ENCODE measurements around the gene UCP2. TPM values are rescaled to one million over a fixed set of nuclear protein-coding genes. Genes with fewer than 3 reads are reported as not detected.

Gene UCP2
- total RNA-seq, 1 donor from 2014 or later, result 458 TPM

DNA sequence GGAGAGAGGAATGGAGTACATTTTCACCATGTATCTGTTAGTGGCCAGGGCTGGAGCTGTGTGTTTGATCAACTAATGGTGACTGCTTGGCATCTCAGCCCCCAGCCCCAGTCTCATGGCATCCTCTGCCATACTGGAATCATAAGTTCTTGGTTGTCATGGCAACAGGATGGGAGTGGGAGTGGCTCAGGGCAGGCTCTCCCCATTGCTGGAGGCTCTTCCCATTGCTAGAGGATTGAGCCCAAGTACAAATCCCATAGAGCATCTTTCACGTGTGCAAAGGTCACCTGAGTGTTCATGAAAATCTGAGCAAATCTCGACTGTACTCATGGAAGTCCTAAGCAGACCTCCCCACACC lies 16.9 kb downstream of the UCP2 start:
- Mint-ChIP-seq H3K4me1 (peaks cover 43% of the 10 kb centered on the region), H3K36me3 (ENCODE audit: low read depth) (no peaks in the 10 kb centered on the region), H3K4me3 (no peak overlapping the region), H3K9me3 (no peaks in the 10 kb centered on the region), H3K27ac (no peak overlapping the region), H3K27me3 (no peaks in the 10 kb centered on the region)
- ChIA-PET POLR2A (interaction anchor here (10.5 kb wide), 1 partner anchor 16 kb away, joined by 234 read pairs; the partner anchor contains the start of gene UCP2), CTCF (interaction anchor here (1.0 to 2.1 kb wide), 2 partner anchors 31 to 47 kb away, joined by 3 to 7 read pairs; no protein-coding TSS in a partner anchor)
- no peak for DNase-seq
- TF ChIP-seq, protein P1, sequence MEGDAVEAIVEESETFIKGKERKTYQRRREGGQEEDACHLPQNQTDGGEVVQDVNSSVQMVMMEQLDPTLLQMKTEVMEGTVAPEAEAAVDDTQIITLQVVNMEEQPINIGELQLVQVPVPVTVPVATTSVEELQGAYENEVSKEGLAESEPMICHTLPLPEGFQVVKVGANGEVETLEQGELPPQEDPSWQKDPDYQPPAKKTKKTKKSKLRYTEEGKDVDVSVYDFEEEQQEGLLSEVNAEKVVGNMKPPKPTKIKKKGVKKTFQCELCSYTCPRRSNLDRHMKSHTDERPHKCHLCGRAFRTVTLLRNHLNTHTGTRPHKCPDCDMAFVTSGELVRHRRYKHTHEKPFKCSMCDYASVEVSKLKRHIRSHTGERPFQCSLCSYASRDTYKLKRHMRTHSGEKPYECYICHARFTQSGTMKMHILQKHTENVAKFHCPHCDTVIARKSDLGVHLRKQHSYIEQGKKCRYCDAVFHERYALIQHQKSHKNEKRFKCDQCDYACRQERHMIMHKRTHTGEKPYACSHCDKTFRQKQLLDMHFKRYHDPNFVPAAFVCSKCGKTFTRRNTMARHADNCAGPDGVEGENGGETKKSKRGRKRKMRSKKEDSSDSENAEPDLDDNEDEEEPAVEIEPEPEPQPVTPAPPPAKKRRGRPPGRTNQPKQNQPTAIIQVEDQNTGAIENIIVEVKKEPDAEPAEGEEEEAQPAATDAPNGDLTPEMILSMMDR (IDR thresholded peaks at IDR 0.05), result no peak
- intact Hi-C loops (cut with micrococcal nuclease), result no loop called here
- no peak for ATAC-seq (ENCODE audit: low read depth)

DNA sequence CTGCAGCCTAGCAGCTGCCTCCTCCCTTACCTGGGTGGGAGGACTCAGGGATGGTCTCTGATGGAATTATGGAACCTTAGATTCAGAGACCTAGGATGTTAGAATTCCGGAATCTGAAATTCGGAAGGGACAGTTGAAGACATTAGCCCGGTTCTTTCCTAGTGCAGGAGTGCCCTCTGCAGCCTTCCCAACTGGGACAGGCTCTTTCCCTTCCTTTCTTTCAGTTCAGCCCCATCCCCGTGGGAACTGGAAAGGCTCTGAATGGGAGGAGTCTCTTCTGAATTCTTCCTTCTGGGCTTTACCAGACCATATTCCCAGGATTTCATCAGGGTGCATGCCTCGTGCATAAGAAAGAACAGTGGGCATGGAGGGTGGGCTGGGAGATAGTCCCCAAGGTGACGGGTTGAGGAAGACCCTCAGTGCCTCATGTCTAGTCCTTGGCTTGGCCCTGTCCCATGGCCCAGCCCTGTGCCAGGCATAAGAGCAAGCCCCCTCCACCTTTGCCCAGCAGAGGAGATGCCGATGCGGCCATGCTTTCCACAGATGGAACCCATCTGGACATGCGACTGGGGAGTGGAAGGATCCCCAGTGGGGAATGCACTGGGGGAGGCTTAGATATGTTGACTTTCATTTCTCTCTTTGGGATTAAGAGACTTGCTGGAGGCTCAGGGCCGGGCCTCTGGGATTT lies 17.4 kb downstream of the UCP2 start:
- Mint-ChIP-seq H3K36me3 (ENCODE audit: low read depth) (no peaks in the 10 kb centered on the region), H3K4me1 (peaks cover 37% of the 10 kb centered on the region), H3K27ac (no peak overlapping the region), H3K9me3 (no peaks in the 10 kb centered on the region), H3K4me3 (no peak overlapping the region), H3K27me3 (no peaks in the 10 kb centered on the region)
- ATAC-seq (ENCODE audit: low read depth), result no peak
- ChIA-PET POLR2A (interaction anchor here (10.5 kb wide), 1 partner anchor 16 kb away, joined by 234 read pairs; the partner anchor contains the start of gene UCP2), CTCF (interaction anchor here (1.0 to 2.1 kb wide), 6 partner anchors 15 to 484 kb away, joined by 3 to 16 read pairs (median 6); no protein-coding TSS in a partner anchor)
- DNase-seq, result no peak
- TF ChIP-seq, protein P1 (IDR thresholded peaks at IDR 0.05), result no peak
- intact Hi-C loops (cut with micrococcal nuclease), result no loop called here

DNA sequence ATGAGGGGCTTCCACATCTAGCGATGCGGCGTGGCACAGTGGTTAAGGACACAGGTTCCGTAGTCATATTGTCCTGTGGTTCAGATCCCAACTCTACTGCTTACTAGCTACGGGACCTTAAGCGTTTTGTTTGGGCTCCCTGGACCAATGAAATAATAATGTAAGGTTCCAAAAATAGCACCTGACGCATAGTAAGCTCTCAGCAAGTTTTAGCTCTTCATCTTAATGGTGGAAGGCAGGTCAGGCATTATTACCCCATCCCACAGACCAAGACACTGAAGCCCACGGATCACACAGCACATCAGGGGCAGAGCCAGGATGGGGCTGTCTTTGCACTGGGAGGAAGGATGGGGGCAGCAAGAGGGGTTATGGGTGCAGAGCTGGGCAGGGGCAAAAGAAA lies 18.8 kb downstream of the UCP2 start:
- intact Hi-C loops (cut with micrococcal nuclease), result loop anchor here (1.0 kb wide), 7 partner anchors 10 to 291 kb away; partner anchors contain the start of genes C2CD3 and PPME1
- no peak for DNase-seq
- Mint-ChIP-seq H3K27ac (no peak overlapping the region), H3K36me3 (ENCODE audit: low read depth) (no peaks in the 10 kb centered on the region), H3K4me1 (peaks cover 24% of the 10 kb centered on the region), H3K9me3 (no peaks in the 10 kb centered on the region), H3K27me3 (no peaks in the 10 kb centered on the region), H3K4me3 (no peak overlapping the region)
- ATAC-seq (ENCODE audit: low read depth), result no peak
- ChIA-PET CTCF (interaction anchor here (0.6 to 2.1 kb wide), 13 partner anchors 9 to 486 kb away, joined by 3 to 16 read pairs (median 4); partner anchors contain the start of genes C2CD3 and PPME1), POLR2A (interaction anchor here (0.6 to 10.5 kb wide), 6 partner anchors 10 to 207 kb away, joined by 3 to 234 read pairs (median 6); partner anchors contain the start of genes C2CD3, PPME1 and UCP2)
- TF ChIP-seq, protein P1 (IDR thresholded peaks at IDR 0.05), result no peak

DNA sequence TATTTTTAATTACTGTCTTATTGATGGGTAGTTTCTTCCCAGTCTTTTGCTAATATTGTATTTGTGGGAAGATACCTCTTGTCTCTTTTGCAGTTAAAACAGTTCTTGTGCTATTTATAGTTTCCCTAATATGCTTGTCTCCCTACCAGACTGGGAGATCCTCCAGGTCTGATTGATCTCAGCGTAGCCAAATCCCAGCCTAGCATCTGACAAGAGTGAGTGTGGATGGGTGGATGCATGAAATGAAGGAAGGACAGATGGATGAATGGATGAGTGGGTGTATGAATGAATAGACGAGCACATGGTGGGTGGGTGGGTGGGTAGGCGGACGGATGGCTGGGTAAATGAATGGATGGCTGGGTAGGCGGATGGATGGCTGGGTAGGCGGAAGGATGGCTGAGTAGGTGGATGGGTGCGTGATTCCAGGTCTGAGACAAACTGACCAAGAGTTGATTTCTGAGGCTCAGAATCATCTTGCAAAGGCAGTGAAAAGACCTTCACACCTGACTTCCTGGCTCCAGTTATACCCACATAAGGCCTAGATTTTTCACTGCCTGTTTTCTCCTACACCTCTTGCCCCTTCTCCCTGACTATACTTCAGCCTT lies 20.4 kb downstream of the UCP2 start:
- ChIA-PET CTCF (interaction anchor here (0.9 kb wide), 1 partner anchor 35 kb away, joined by 3 read pairs; no protein-coding TSS in a partner anchor), POLR2A (no interaction called here)
- Mint-ChIP-seq H3K27me3 (peaks cover 12% of the 10 kb centered on the region), H3K36me3 (ENCODE audit: low read depth) (no peaks in the 10 kb centered on the region), H3K4me3 (no peak overlapping the region), H3K27ac (no peak overlapping the region), H3K9me3 (no peaks in the 10 kb centered on the region), H3K4me1 (peaks cover 15% of the 10 kb centered on the region)
- ATAC-seq (ENCODE audit: low read depth) (no peak), DNase-seq (no peak)
- intact Hi-C loops (cut with micrococcal nuclease), result no loop called here
- TF ChIP-seq, protein P1 (IDR thresholded peaks at IDR 0.05), result no peak

DNA sequence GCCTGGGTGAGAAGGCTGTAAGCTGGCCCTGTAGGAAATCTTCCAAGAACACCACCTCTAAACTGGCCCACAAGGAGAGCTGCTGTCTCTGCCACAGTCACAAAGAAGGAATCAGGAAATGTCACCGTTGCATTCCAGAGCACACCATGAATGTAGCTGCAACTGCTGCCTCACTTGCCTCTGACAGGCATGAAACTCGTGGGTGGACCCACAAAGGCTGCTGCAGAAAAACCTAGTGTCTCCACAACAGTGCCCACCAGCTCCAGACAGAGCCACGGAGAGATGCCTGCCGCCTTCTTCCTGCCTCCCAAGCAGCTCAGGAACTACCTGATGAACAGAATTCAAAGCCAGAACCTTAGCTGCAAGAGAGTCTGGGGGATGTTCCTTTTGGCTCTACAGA lies 21.3 kb downstream of the UCP2 start:
- POLR2A ChIA-PET, result interaction anchor here (1.1 kb wide), 1 partner anchor 21 kb away, joined by 3 read pairs; the partner anchor contains the start of gene UCP2
- ATAC-seq (ENCODE audit: low read depth), result no peak
- H3K27me3 Mint-ChIP-seq, result peaks cover 16% of the 10 kb centered on the region
- H3K4me1 Mint-ChIP-seq, result peaks cover 15% of the 10 kb centered on the region
- no peaks in the 10 kb centered on the region for H3K36me3 Mint-ChIP-seq (ENCODE audit: low read depth)
- H3K9me3 Mint-ChIP-seq, result no peaks in the 10 kb centered on the region
- intact Hi-C loops (cut with micrococcal nuclease), result no loop called here
- no peak for DNase-seq
- H3K27ac Mint-ChIP-seq, result no peak overlapping the region
- TF ChIP-seq, protein P1 (IDR thresholded peaks at IDR 0.05), result no peak
- no peak overlapping the region for H3K4me3 Mint-ChIP-seq
- CTCF ChIA-PET, result no interaction called here
